ENCODE data around the gene SUSD1. TPM values are rescaled to one million over a fixed set of nuclear protein-coding genes. Genes with fewer than 3 reads are reported as not detected.

Gene SUSD1
- total and polyA plus RNA-seq, 4 donors, result 1.2 to 19.0 (median 3.2) TPM

DNA sequence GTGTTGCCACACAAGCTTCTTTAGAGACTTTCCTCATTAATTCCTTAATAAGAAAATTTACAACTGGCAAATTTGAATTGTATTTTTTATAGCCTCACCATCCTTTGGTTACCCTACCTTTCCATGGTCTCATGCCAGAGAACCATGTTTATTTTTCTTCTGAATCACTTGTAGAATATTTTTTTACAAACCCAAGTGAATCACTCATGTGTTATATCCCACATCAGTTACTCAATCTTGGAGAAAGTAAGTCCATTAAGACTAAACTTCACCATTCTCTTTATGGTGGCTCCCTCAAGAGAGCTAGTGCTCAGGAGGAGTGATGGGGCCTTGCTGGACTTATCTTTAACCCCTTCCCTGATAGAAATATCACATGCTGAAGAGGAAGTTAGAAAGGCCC lies 128.9 kb downstream of the SUSD1 start:
- DNase-seq (ENCODE audit: low spot score), result no peak
- peaks cover 2 to 24% (median 20%) of the 10 kb centered on the region in 4 donors for H3K4me1 ChIP-seq (ENCODE audit: control insufficient read depth in 4 of 4, insufficient read depth in 4 of 4, low read length in 3 of 4)
- TF ChIP-seq, protein P1, sequence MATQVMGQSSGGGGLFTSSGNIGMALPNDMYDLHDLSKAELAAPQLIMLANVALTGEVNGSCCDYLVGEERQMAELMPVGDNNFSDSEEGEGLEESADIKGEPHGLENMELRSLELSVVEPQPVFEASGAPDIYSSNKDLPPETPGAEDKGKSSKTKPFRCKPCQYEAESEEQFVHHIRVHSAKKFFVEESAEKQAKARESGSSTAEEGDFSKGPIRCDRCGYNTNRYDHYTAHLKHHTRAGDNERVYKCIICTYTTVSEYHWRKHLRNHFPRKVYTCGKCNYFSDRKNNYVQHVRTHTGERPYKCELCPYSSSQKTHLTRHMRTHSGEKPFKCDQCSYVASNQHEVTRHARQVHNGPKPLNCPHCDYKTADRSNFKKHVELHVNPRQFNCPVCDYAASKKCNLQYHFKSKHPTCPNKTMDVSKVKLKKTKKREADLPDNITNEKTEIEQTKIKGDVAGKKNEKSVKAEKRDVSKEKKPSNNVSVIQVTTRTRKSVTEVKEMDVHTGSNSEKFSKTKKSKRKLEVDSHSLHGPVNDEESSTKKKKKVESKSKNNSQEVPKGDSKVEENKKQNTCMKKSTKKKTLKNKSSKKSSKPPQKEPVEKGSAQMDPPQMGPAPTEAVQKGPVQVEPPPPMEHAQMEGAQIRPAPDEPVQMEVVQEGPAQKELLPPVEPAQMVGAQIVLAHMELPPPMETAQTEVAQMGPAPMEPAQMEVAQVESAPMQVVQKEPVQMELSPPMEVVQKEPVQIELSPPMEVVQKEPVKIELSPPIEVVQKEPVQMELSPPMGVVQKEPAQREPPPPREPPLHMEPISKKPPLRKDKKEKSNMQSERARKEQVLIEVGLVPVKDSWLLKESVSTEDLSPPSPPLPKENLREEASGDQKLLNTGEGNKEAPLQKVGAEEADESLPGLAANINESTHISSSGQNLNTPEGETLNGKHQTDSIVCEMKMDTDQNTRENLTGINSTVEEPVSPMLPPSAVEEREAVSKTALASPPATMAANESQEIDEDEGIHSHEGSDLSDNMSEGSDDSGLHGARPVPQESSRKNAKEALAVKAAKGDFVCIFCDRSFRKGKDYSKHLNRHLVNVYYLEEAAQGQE (IDR thresholded peaks at IDR 0.05), result no peak
- TF ChIP-seq RAD21 (IDR thresholded peaks at IDR 0.05) (no peak), MAX (IDR thresholded peaks at IDR 0.05) (no peak), NR2F2 (IDR thresholded peaks at IDR 0.05) (no peak), YY1 (IDR thresholded peaks at IDR 0.05) (no peak), ZBTB33 (IDR thresholded peaks at IDR 0.05) (no peak), FOXA2 (IDR thresholded peaks at IDR 0.05) (no peak), SP1 (IDR thresholded peaks at IDR 0.05) (no peak), RXRA (IDR thresholded peaks at IDR 0.05) (no peak), TAF1 (conservative IDR thresholded peaks at IDR 0.05) (no peak), HNF4G (IDR thresholded peaks at IDR 0.05) (no peak), HNF4A (conservative IDR thresholded peaks at IDR 0.05) (no peak), GABPA (IDR thresholded peaks at IDR 0.05 in 1 of 2, conservative IDR thresholded peaks at IDR 0.05 in 1 of 2) (no peak), JUND (IDR thresholded peaks at IDR 0.05) (no peak), CTCF (IDR thresholded peaks at IDR 0.05; ENCODE audit: low read depth, low read length, missing input control) (no peak), ATF3 (IDR thresholded peaks at IDR 0.05) (no peak), FOXA1 (IDR thresholded peaks at IDR 0.05) (no peak)
- H3K4me3 ChIP-seq (ENCODE audit: low read depth in 1 of 3, low read length in 3 of 3), result no peak overlapping the region
- H3K36me3 ChIP-seq (ENCODE audit: control insufficient read depth in 4 of 4, insufficient read depth in 3 of 4, low read depth in 1 of 4, low read length in 3 of 4), result no peaks in the 10 kb centered on the region
- no peak overlapping the region for H3K27ac ChIP-seq (ENCODE audit: low read depth in 1 of 2, low read length in 2 of 2)
- H3K9ac ChIP-seq (ENCODE audit: low read depth in 1 of 2, low read length in 2 of 2), result no peak overlapping the region
- H3K27me3 ChIP-seq (ENCODE audit: control insufficient read depth in 4 of 4, insufficient read depth in 4 of 4, low read length in 3 of 4), result no peaks in the 10 kb centered on the region
- H3K9me3 ChIP-seq (ENCODE audit: control insufficient read depth in 4 of 4, low read length in 3 of 4), result no peaks in the 10 kb centered on the region

GRCh38 chr9:112044881-112045280 lies 130.2 kb downstream of the SUSD1 start:
- WGBS, result 52% methylated on average over 4 of the region's 4 CpGs
- Histone ChIP-seq H3K36me3 (ENCODE audit: control insufficient read depth in 4 of 4, insufficient read depth in 3 of 4, low read depth in 1 of 4, low read length in 3 of 4) (no peaks in the 10 kb centered on the region), H3K9me3 (ENCODE audit: control insufficient read depth in 4 of 4, low read length in 3 of 4) (no peaks in the 10 kb centered on the region), H3K9ac (ENCODE audit: low read depth in 1 of 2, low read length in 2 of 2) (no peak overlapping the region), H3K27me3 (ENCODE audit: control insufficient read depth in 4 of 4, insufficient read depth in 4 of 4, low read length in 3 of 4) (no peaks in the 10 kb centered on the region), H3K27ac (ENCODE audit: low read depth in 1 of 2, low read length in 2 of 2) (no peak overlapping the region), H3K4me1 (ENCODE audit: control insufficient read depth in 4 of 4, insufficient read depth in 4 of 4, low read length in 3 of 4) (peaks cover 2 to 11% (median 8%) of the 10 kb centered on the region in 4 donors), H3K4me3 (ENCODE audit: low read depth in 1 of 3, low read length in 3 of 3) (no peak overlapping the region)
- no peak for DNase-seq (ENCODE audit: low spot score)
- TF ChIP-seq FOXA1 (IDR thresholded peaks at IDR 0.05), result no peak
- TF ChIP-seq ZBTB33 (IDR thresholded peaks at IDR 0.05), result no peak
- no peak for TF ChIP-seq GABPA (IDR thresholded peaks at IDR 0.05 in 1 of 2, conservative IDR thresholded peaks at IDR 0.05 in 1 of 2)
- no peak for TF ChIP-seq SP1 (IDR thresholded peaks at IDR 0.05)
- no peak for TF ChIP-seq EGR1 (IDR thresholded peaks at IDR 0.05; ENCODE audit: low read depth in 2 of 2)
- no peak for TF ChIP-seq RAD21 (IDR thresholded peaks at IDR 0.05)
- no peak for TF ChIP-seq HNF4G (IDR thresholded peaks at IDR 0.05)
- TF ChIP-seq, protein P1 (IDR thresholded peaks at IDR 0.05), result no peak
- no peak for TF ChIP-seq RXRA (IDR thresholded peaks at IDR 0.05)

All from liver (tissue), 9 donors.